ENCODE measurements around the gene CEP164. TPM values are rescaled to one million over a fixed set of nuclear protein-coding genes. Genes with fewer than 3 reads are reported as not detected.

The CEP164 gene
- total RNA-seq, 4 donors from 2014 or later: 22.8 to 56.7 (median 29.7) TPM

GRCh38 chr11:117332843-117333242 lies 5.2 kb downstream of the CEP164 start:
- H3K27me3 ChIP-seq: no peaks in the 10 kb centered on the region
- no peaks in the 10 kb centered on the region for H3K9me3 ChIP-seq
- DNase-seq (ENCODE audit: low spot score in 2 of 2): no peak
- TF ChIP-seq, protein P1, sequence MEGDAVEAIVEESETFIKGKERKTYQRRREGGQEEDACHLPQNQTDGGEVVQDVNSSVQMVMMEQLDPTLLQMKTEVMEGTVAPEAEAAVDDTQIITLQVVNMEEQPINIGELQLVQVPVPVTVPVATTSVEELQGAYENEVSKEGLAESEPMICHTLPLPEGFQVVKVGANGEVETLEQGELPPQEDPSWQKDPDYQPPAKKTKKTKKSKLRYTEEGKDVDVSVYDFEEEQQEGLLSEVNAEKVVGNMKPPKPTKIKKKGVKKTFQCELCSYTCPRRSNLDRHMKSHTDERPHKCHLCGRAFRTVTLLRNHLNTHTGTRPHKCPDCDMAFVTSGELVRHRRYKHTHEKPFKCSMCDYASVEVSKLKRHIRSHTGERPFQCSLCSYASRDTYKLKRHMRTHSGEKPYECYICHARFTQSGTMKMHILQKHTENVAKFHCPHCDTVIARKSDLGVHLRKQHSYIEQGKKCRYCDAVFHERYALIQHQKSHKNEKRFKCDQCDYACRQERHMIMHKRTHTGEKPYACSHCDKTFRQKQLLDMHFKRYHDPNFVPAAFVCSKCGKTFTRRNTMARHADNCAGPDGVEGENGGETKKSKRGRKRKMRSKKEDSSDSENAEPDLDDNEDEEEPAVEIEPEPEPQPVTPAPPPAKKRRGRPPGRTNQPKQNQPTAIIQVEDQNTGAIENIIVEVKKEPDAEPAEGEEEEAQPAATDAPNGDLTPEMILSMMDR (IDR thresholded peaks at IDR 0.05): no peak
- no peak for TF ChIP-seq POLR2AphosphoS5 (IDR thresholded peaks at IDR 0.05)
- no peak for TF ChIP-seq EP300 (IDR thresholded peaks at IDR 0.05)
- TF ChIP-seq POLR2A (IDR thresholded peaks at IDR 0.05): no peak
- WGBS: 50% methylated on average over 2 of the region's 2 CpGs
- no peak overlapping the region for H3K27ac ChIP-seq
- no peak overlapping the region for H3K4me3 ChIP-seq
- peaks cover 12% of the 10 kb centered on the region for H3K36me3 ChIP-seq
- H3K4me1 ChIP-seq: peaks cover 16% of the 10 kb centered on the region

- Histone ChIP-seq H3K27me3 (no peaks in the 10 kb centered on the region), H3K36me3 (peaks cover 20% of the 10 kb centered on the region), H3K4me1 (peaks cover 11% of the 10 kb centered on the region), H3K4me3 (no peak overlapping the region), H3K27ac (no peak overlapping the region), H3K9me3 (no peaks in the 10 kb centered on the region)
- 63% methylated on average over 9 of the region's 9 CpGs for WGBS
- TF ChIP-seq POLR2A (IDR thresholded peaks at IDR 0.05): no peak
- TF ChIP-seq EP300 (IDR thresholded peaks at IDR 0.05): no peak
- TF ChIP-seq, protein P1 (IDR thresholded peaks at IDR 0.05): no peak
- no peak for TF ChIP-seq POLR2AphosphoS5 (IDR thresholded peaks at IDR 0.05)
- no peak for DNase-seq (ENCODE audit: low spot score in 2 of 2)
Observed at GRCh38 chr11:117333917-117334316, 6.3 kb downstream of the CEP164 start.

DNA sequence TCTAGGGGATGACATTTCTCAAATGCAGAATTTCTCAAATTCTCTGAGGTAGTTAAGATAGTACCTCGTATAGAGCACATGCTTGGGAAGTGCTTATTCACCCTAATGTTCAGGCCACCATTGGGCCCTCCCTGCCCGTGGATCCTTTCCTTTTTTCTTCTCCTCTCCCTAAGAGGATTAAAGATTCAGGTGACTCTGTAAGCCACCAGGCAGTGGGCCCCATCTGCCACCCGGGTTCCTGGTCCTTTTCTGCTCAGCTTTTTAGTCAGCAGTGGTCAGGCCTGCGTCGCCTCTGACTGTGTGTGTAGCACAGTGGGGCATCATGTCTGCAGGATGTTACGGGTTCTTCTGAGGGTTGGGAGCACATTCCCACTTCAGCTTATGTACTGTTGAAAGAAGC lies 7.2 kb downstream of the CEP164 start:
- peaks cover 24% of the 10 kb centered on the region for H3K36me3 ChIP-seq
- no peaks in the 10 kb centered on the region for H3K9me3 ChIP-seq
- TF ChIP-seq, protein P1 (IDR thresholded peaks at IDR 0.05): no peak
- TF ChIP-seq EP300 (IDR thresholded peaks at IDR 0.05) (no peak), POLR2A (IDR thresholded peaks at IDR 0.05) (no peak), POLR2AphosphoS5 (IDR thresholded peaks at IDR 0.05) (no peak)
- no peak overlapping the region for H3K4me3 ChIP-seq
- 92% methylated on average over 6 of the region's 6 CpGs for WGBS
- no peaks in the 10 kb centered on the region for H3K27me3 ChIP-seq
- no peak overlapping the region for H3K27ac ChIP-seq
- peaks cover under 1% of the 10 kb centered on the region for H3K4me1 ChIP-seq
- DNase-seq (ENCODE audit: low spot score in 2 of 2): no peak

GRCh38 chr11:117335399-117335798 lies 7.7 kb downstream of the CEP164 start:
- Histone ChIP-seq H3K9me3 (no peaks in the 10 kb centered on the region), H3K27ac (no peak overlapping the region), H3K4me3 (no peak overlapping the region), H3K27me3 (no peaks in the 10 kb centered on the region), H3K4me1 (no peaks in the 10 kb centered on the region), H3K36me3 (peaks cover 24% of the 10 kb centered on the region)
- TF ChIP-seq POLR2AphosphoS5 (IDR thresholded peaks at IDR 0.05) (no peak), EP300 (IDR thresholded peaks at IDR 0.05) (no peak), POLR2A (IDR thresholded peaks at IDR 0.05) (no peak)
- TF ChIP-seq, protein P1 (IDR thresholded peaks at IDR 0.05): no peak
- no peak for DNase-seq (ENCODE audit: low spot score in 2 of 2)
- 98% methylated on average over 5 of the region's 5 CpGs for WGBS

DNA sequence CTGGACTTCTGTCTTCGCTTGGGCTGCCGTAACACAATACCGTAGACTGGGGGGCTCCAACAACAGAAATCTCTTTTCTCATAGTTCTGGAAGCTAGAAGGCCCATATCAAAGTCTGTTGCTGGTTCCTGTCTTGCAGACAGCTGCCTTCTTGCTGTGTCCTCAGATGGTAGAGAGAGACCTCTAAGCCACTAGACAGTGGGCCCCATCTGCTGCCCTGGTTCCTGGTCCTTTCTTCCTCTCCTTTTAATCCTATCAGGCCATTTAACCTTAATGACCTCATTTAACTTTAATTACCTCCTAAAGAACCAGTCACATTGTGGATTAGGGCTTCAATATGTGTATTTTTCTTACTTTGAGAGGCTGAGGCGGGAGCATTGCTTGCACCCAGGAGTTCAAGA lies 9.4 kb downstream of the CEP164 start:
- Histone ChIP-seq H3K4me1 (no peaks in the 10 kb centered on the region), H3K4me3 (no peak overlapping the region), H3K27me3 (no peaks in the 10 kb centered on the region), H3K36me3 (peaks cover 40% of the 10 kb centered on the region), H3K27ac (no peak overlapping the region), H3K9me3 (no peaks in the 10 kb centered on the region)
- TF ChIP-seq POLR2AphosphoS5 (IDR thresholded peaks at IDR 0.05) (no peak), POLR2A (IDR thresholded peaks at IDR 0.05) (no peak), EP300 (IDR thresholded peaks at IDR 0.05) (no peak)
- TF ChIP-seq, protein P1 (IDR thresholded peaks at IDR 0.05): no peak
- DNase-seq (ENCODE audit: low spot score in 2 of 2): no peak
- 98% methylated on average over 4 of the region's 4 CpGs for WGBS
